Measurements from ENCODE around the gene QSOX1.
"Not testable (repeated sequence)": the region's sequence is repeated elsewhere in the genome, so short reads cannot be mapped to it uniquely, and the experiment has no call there.

QSOX1 gene

GRCh38 chr1:180193141-180194047 lies 38.7 kb downstream of the QSOX1 start:
- no peak for DNase-seq

- DNase-seq = no peak
Measured at GRCh38 chr1:180194048-180194425, 39.4 kb downstream of the QSOX1 start.

GRCh38 chr1:180194546-180195207 lies 40.0 kb downstream of the QSOX1 start:
- peak; percentile 98 for DNase-seq

GRCh38 chr1:180195401-180195800 lies 40.7 kb downstream of the QSOX1 start:
- no peak for DNase-seq

DNA sequence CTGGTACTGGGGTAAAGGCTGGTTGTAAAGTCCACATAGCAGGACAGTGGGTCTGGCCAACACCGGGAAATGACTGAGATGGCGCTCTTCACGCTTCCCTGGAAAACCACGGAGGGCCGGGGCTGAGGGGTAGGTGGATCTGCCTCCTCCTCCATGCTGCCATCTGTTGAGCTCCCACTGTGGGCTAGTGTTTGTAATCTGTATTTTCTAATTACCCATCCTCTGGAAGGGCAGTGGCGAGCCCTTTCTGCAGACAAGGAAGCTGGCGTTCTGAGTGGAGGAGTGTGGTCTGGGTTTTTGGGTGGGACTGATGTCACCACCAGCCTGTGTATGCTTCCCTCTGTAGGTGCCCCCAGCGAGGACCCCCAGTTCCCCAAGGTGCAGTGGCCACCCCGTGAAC lies 41.2 kb downstream of the QSOX1 start:
- DNase-seq = peak; percentile 80

DNA sequence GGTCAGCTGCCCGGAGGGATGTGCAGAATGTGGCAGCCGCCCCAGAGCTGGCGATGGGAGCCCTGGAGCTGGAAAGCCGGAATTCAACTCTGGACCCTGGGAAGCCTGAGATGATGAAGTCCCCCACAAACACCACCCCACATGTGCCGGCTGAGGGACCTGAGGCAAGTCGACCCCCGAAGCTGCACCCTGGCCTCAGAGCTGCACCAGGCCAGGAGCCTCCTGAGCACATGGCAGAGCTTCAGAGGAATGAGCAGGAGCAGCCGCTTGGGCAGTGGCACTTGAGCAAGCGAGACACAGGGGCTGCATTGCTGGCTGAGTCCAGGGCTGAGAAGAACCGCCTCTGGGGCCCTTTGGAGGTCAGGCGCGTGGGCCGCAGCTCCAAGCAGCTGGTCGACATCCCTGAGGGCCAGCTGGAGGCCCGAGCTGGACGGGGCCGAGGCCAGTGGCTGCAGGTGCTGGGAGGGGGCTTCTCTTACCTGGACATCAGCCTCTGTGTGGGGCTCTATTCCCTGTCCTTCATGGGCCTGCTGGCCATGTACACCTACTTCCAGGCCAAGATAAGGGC lies 41.9 kb downstream of the QSOX1 start:
- DNase-seq = no peak

DNA sequence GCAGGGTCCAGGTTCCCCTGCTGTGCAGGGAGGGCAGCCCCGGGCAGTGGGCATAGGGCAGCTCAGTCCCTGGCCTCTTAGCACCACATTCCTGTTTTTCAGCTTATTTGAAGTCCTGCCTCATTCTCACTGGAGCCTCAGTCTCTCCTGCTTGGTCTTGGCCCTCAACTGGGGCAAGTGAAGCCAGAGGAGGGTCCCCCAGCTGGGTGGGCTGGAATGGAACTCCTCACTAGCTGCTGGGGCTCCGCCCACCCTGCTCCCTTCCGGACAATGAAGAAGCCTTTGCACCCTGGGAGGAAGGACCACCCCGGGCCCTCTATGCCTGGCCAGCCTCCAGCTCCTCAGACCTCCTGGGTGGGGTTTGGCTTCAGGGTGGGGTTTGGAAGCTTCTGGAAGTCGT lies 42.6 kb downstream of the QSOX1 start:
- DNase-seq = no peak

DNA sequence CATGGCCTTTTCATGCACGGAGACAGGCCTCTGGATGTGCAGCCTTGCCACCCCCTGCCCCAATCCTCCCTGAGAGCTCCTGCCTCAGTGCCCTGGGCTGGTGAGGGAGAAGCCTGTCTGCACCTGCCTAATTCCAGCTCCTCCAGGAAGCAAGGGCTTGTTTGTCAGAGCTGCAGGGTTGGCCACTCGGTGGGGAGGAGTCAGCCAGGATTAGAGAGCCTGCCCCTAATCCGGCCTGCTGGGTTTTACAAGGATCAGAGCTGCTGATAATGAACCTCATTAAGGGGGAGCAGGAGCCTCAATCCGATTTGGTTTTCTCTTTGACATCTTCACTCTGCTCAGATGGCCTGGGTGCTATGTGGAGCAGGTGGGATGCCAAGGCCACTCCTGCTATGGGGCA lies 43.5 kb downstream of the QSOX1 start:
- peak; percentile 40 for DNase-seq

DNA sequence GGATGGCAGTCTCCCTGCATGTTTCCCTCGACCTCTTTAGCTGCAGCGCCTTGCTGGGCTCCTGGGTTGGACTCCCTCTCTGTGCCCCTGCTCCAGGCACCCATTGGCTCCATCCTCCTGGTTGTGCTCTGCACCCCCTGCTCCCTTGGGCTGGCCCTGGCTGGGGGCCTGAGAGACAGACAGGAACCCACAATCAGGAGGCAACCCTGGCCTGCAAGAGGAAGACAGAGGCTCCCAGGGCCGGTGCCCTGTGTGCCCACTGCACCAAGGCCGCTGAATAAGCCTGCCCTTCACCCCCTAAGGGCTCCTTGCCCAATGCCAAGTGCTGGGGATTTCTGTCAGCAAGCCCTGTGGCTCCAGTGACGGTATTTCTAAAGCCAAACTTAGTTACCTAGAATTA lies 43.9 kb downstream of the QSOX1 start:
- DNase-seq = no peak

DNA sequence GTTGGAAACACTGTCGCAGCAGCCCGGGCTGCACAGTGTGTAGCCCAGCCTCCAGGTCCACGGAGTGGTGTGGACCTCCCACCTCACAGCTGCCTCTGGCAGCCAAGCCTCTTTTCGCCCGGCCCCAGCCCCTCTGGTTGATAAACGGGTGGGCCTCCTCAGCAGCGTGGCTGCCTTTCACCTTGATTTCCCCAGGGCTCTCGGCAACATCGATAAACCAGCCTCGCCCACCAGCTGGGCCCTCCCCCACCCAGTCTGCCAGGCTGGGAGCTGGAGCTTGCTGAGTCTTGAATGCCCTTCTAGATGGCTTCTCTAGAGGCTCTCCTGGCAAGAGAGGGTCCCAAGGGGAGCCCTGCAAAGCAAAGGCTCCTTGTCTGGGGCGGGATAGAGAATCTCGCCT lies 44.3 kb downstream of the QSOX1 start:
- no peak for DNase-seq

- DNase-seq = no peak
Measured at GRCh38 chr1:180201451-180202200, 47.0 kb downstream of the QSOX1 start.

- DNase-seq = not testable (repeated sequence)
Measured at GRCh38 chr1:180202588-180202987, 47.9 kb downstream of the QSOX1 start.

DNA sequence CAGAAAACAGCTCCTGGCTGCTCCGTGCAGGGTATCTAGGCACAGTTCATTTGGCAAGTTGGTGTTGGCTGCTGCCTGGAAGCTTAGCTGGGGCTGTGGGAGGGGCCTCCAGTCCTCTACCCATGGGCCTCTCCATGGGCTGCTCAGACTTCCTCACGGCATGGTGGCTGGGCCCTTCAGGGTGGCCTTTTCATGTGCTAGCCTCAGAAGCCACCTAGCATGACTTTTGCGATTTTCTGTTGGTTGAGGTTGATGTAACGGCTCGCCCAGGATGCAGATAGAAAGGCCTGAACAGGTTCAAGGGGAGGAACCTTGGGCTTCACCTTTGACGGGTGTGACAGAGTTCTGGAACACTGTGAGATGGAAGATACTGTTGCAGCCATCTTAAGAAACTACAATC lies 49.6 kb downstream of the QSOX1 start:
- DNase-seq = no peak

DNA sequence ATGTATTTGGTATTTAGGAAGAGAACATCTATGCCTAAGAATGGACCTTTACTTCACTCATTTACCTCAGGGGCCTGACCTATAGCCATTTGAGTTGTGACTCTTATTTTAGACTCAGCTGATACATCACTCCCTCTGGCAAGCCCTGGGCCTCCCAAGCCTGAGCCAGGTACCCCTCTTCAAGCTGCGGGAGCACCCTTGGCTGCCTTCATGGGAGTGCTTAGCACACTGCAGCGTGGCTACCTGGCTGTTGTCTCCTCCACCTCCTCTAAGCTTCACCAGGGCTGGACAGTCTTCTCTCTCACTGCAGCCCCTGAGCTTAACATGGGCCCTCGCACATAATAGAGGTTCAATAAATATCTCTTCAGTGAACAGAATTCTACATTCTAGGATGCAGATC lies 51.9 kb downstream of the QSOX1 start:
- no peak for DNase-seq

GRCh38 chr1:180208264-180208663 lies 53.6 kb downstream of the QSOX1 start:
- DNase-seq = no peak

DNA sequence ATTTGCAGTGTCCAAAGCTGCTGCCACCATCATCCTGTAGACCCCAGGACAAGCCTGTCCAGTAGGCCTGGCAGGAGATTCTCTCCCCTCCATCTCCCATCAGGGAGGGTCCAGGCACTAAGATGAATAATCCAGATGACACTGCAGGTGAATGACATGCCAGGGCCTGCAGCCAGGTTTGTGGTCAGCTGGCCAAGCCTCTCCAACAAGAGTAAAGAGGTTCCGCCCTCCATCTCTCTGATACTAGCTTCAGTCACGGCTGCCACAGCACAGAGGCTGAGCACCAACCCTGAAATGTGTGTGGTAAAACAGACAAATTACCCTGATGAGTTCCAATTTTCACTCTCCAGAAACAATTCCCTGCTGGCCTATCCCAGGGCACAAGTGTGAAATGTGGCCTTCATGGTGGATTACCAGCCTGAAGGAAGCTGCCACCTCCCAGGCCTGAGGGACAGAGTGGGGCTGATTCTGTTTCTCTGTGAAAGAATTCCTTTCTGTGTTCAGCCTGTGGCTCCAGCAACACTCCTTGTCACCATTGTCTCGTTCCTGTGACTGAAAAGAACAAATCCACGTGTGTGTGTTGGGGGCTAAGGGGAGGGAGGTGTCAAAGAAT lies 55.4 kb downstream of the QSOX1 start:
- no peak for DNase-seq

- DNase-seq = no peak
Measured at GRCh38 chr1:180211156-180211859, 56.6 kb downstream of the QSOX1 start.

GRCh38 chr1:180211860-180212229 lies 57.2 kb downstream of the QSOX1 start:
- no peak for DNase-seq

DNA sequence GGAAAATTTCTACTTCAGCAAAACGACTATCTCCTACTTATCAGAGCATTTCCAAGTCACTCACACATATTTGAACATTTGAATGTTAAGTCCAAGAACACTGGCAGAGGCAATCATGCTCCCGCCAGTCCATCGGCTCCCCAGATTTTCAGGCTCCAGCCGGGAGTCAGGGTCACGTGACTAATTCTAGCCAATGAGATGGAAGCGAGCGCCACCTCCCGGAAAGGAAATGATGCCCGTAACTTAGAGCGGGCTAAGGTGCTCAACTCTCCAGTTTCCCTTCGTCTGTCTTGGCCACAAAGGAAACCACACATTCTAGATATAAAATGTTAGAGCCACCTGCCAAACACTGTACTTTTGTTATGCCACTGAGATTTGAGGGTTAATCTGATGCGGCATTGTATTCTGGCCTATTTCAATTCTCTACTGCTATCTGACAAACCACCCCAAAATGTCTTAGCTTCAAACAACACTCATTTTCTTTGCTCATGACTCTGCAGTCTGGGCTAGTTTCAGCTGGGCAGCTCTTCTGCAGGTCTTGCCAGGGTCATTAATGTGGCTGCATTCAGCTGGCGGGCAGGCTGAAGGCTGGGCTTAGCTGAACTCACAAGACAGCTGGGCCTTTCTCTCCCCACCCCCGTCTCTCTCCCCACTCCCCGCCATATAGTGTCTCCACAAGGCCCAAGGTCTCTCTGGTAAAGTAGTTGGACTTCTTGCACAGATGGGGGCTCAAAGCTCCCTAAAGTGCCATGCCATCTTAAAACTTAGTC lies 58.9 kb downstream of the QSOX1 start:
- peak; percentile 53 for DNase-seq

GRCh38 chr1:180215856-180216625 lies 61.4 kb downstream of the QSOX1 start:
- no peak for DNase-seq

GRCh38 chr1:180217006-180217405 lies 62.3 kb downstream of the QSOX1 start:
- no peak for DNase-seq

All from NCI-H69 (cell line).